CD4-positive, alpha-beta T cell (primary cell): ENCODE data around the gene CCL19. TPM values are rescaled to one million over a fixed set of nuclear protein-coding genes. Genes with fewer than 3 reads are reported as not detected.
A peak's percentile ranks its signal among the peaks of the same experiment; 100 is the strongest.

Experiments used
- ATAC-seq: fragments of 200-7000 bp; cut with Tn5 transposase; one replicate; pipeline ENCODE4 v1.10.0; 2022; ENCODE audit warnings: mild to moderate bottlenecking; ENCODE audit not compliant: poor library complexity
- CTCF ChIA-PET: fragments of 350-600 bp; sonication (Branson Sonifier 250); formaldehyde crosslinking; loops from one replicate; lab custom pipeline; 2021; ENCODE audit warnings: antibody characterized with exemption, inconsistent platforms; lab: Charles Lee
- POLR2A ChIA-PET: fragments of 350-600 bp; sonication (Branson Sonifier 250); formaldehyde crosslinking; loops from one replicate; lab custom pipeline; 2021; ENCODE audit warnings: antibody characterized with exemption, inconsistent platforms; lab: Charles Lee
- DNase-seq, 14 experiments: peaks; one replicate each; pipeline ENCODE4 v3.0.0-alpha.2; 2013 to 2020; ENCODE audit warnings: mixed read lengths in 2 of 14
- H3K27ac ChIP-seq, 2 donors: one replicate each; pipeline versions ENCODE4 v1.5.1 to v1.7.0; 2013; ENCODE audit warnings: low read length in 2 of 2, low read depth in 1 of 2, mild to moderate bottlenecking in 1 of 2
- H3K27me3 ChIP-seq, 2 experiments: 1 replicate in 1 of 2; 2 replicates in 1 of 2; pipeline versions ENCODE4 v1.6.1 to v1.7.0; 2013; ENCODE audit warnings: low read length in 2 of 2, control low read depth in 1 of 2, mild to moderate bottlenecking in 1 of 2, moderate library complexity in 1 of 2; ENCODE audit not compliant: insufficient read depth in 2 of 2, control insufficient read depth in 1 of 2
- H3K36me3 ChIP-seq: one replicate; pipeline ENCODE4 v1.6.1; 2013; ENCODE audit warnings: low read length, control low read depth; ENCODE audit not compliant: insufficient read depth
- H3K4me1 ChIP-seq: one replicate; pipeline ENCODE4 v1.6.1; 2013; ENCODE audit warnings: low read length, control low read depth; ENCODE audit not compliant: insufficient read depth
- H3K4me3 ChIP-seq: one replicate; pipeline ENCODE4 v1.5.1; 2013; ENCODE audit warnings: mild to moderate bottlenecking, low read length, moderate library complexity
- H3K9me3 ChIP-seq, 2 experiments: 1 replicate in 1 of 2; 2 replicates in 1 of 2; pipeline versions ENCODE4 v1.6.1 to v1.7.0; 2013; ENCODE audit warnings: low read length in 2 of 2, mild to moderate bottlenecking in 2 of 2, control low read depth in 1 of 2, moderate library complexity in 1 of 2; ENCODE audit not compliant: control insufficient read depth in 1 of 2, insufficient read depth in 1 of 2
- H3K27ac Mint-ChIP-seq: one replicate; pipeline ENCODE4 v1.8.0; 2020; ENCODE audit warnings: mixed read lengths
- H3K27me3 Mint-ChIP-seq: one replicate; pipeline ENCODE4 v1.8.0; 2021; ENCODE audit warnings: mixed read lengths
- H3K36me3 Mint-ChIP-seq: one replicate; pipeline ENCODE4 v1.8.0; 2021; ENCODE audit warnings: low read depth, mixed read lengths
- H3K4me1 Mint-ChIP-seq: one replicate; pipeline ENCODE4 v1.8.0; 2021; ENCODE audit warnings: low read depth, mixed read lengths
- H3K4me3 Mint-ChIP-seq: one replicate; pipeline ENCODE4 v1.8.0; 2020; ENCODE audit warnings: mild to moderate bottlenecking, mixed read lengths
- H3K9me3 Mint-ChIP-seq: one replicate; pipeline ENCODE4 v1.8.0; 2020; ENCODE audit warnings: mixed read lengths
- intact Hi-C, 2 experiments: fragments of 100-400 bp; cut with DNase I in 1 of 2; cut with micrococcal nuclease in 1 of 2; formaldehyde crosslinking; loops; one replicate each; pipeline versions ENCODE4 v1.15.1 to v1.9.0; 2023 to 2025; cut with DNase I, micrococcal nuclease
- total RNA-seq, 174 experiments: library from RNA in 2 of 174; stranded (reverse) in 2 of 174; gene quantifications; one replicate each; pipeline ENCODE4 v1.2.3 and lab custom pipeline; 2021 to 2026
- TF ChIP-seq, protein P1 (sequence below): fragments of 200-600 bp; IDR thresholded peaks from one replicate; pipeline ENCODE4 v1.8.0; 2022; ENCODE audit warnings: antibody characterized with exemption, mild to moderate bottlenecking

The CCL19 gene
- total RNA-seq, 2 experiments from 2014 or later = not detected

- H3K36me3 ChIP-seq = peaks cover 38% of the 10 kb centered on the region
- H3K4me1 ChIP-seq = peaks cover 42% of the 10 kb centered on the region
- Mint-ChIP-seq H3K27me3 (no peaks in the 10 kb centered on the region), H3K27ac (peak overlapping the region; percentile 9), H3K36me3 (peaks cover 32% of the 10 kb centered on the region), H3K4me1 (peaks cover 32% of the 10 kb centered on the region), H3K9me3 (no peaks in the 10 kb centered on the region), H3K4me3 (no peak overlapping the region)
- ChIA-PET POLR2A (no interaction called here), CTCF (no interaction called here)
- no peaks in the 10 kb centered on the region for H3K27me3 ChIP-seq
- TF ChIP-seq, protein P1, sequence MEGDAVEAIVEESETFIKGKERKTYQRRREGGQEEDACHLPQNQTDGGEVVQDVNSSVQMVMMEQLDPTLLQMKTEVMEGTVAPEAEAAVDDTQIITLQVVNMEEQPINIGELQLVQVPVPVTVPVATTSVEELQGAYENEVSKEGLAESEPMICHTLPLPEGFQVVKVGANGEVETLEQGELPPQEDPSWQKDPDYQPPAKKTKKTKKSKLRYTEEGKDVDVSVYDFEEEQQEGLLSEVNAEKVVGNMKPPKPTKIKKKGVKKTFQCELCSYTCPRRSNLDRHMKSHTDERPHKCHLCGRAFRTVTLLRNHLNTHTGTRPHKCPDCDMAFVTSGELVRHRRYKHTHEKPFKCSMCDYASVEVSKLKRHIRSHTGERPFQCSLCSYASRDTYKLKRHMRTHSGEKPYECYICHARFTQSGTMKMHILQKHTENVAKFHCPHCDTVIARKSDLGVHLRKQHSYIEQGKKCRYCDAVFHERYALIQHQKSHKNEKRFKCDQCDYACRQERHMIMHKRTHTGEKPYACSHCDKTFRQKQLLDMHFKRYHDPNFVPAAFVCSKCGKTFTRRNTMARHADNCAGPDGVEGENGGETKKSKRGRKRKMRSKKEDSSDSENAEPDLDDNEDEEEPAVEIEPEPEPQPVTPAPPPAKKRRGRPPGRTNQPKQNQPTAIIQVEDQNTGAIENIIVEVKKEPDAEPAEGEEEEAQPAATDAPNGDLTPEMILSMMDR = no peak
- intact Hi-C loops = no loop called here
- DNase-seq (no peak), ATAC-seq (no peak)
- H3K27ac ChIP-seq = no peak overlapping the region
- H3K9me3 ChIP-seq = no peaks in the 10 kb centered on the region
- no peak overlapping the region for H3K4me3 ChIP-seq
Observed at GRCh38 chr9:34653151-34654072, 37.7 kb downstream of the CCL19 start.

DNA sequence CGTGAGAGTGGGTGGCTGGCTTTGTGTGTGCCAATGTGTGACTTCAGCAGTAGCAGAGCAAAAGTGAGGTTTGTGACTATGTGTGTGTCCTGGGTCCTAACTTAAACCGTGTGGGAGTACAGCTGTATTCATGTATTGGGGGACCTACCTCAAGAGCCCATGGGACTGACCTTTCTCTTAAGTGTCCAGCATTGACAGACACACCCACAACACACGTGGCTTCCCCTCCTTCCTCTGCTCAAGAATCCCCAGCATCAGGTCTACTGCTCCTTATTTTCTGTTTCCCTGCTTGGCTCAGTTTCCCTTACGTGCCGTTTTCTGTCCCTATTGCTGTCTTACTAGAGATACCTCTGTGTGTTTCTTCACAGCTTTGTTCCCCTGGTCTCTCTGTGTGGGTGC, 38.5 kb downstream of the CCL19 start:
- peak overlapping the region; percentile 12 for H3K4me3 Mint-ChIP-seq
- H3K9me3 Mint-ChIP-seq = no peaks in the 10 kb centered on the region
- peaks cover 40% of the 10 kb centered on the region for H3K36me3 Mint-ChIP-seq
- intact Hi-C loops = no loop called here
- no peak overlapping the region for H3K27ac ChIP-seq
- H3K27me3 Mint-ChIP-seq = no peaks in the 10 kb centered on the region
- H3K36me3 ChIP-seq = peaks cover 41% of the 10 kb centered on the region
- TF ChIP-seq, protein P1 = no peak
- peak overlapping the region; percentile 9 for H3K27ac Mint-ChIP-seq
- ChIA-PET CTCF (interaction anchor here (1.0 kb wide), 1 partner anchor 19 kb away, joined by 3 read pairs; no protein-coding TSS in a partner anchor), POLR2A (no interaction called here)
- ATAC-seq = no peak
- H3K9me3 ChIP-seq = no peaks in the 10 kb centered on the region
- H3K4me3 ChIP-seq = no peak overlapping the region
- peaks cover 48% of the 10 kb centered on the region for H3K4me1 ChIP-seq
- DNase-seq = no peak
- no peaks in the 10 kb centered on the region for H3K27me3 ChIP-seq
- peaks cover 40% of the 10 kb centered on the region for H3K4me1 Mint-ChIP-seq

DNA sequence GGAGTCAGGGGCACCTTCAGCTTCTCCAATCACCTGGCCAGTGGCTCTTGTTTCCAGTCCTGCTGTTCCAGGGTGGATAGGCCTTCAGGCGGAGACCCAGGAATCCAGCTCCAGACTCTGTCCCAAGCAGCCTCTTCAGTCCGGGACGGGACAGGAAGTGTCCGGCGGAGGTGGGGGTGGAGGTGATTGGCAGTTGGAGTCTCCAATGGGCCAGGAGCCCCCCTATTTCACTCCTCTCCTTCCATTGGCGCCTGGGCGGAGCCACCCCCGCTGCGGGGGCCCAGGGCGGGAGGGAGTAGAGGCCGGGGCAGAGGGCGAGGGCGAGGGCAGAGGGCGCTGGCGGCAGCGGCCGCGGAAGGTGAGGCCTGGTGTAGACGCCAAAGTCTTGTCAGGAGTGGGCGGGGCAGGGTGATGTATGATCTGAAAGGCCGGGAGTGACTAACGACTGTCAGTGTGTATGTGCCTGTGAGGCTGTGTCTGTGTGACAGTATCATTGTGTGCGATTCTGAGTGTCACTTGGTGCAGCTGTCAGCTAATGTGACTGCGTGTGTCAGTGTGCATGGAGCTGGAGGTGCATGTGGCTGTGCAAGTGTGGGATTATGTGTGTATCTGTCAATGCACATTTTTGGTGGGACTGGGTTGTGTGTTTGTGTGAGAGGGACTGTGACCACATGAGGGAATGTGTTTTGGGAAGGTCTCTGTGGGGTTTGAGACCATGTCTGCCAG, 39.0 kb downstream of the CCL19 start, which contains the start of gene IL11RA:
IL11RA (plus strand) TSS at position 310 of the 726 bp plus-strand sequence. CDS start 3,033 bp downstream, outside the sequence.
- no peak within 1 kb of the TSS for H3K27ac ChIP-seq
- ChIA-PET POLR2A (no interaction called here), CTCF (interaction anchor here (1.0 kb wide), 1 partner anchor 18 kb away, joined by 3 read pairs; no protein-coding TSS in a partner anchor)
- DNase-seq = peak in 8 of 14 experiments; percentile 36 to 70 (median 48)
- H3K27me3 ChIP-seq = no peaks in the 10 kb centered on the region
- H3K4me1 ChIP-seq = peaks cover 52% of the 10 kb centered on the region
- no peaks in the 10 kb centered on the region for H3K9me3 Mint-ChIP-seq
- peaks cover 46% of the 10 kb centered on the region for H3K4me1 Mint-ChIP-seq
- intact Hi-C loops = no loop called here
- H3K4me3 Mint-ChIP-seq = peak within 1 kb of the TSS; percentile 12
- H3K27ac Mint-ChIP-seq = peak within 1 kb of the TSS; percentile 44
- ATAC-seq = peak; percentile 78
- peaks cover 46% of the 10 kb centered on the region for H3K36me3 Mint-ChIP-seq
- no peak within 1 kb of the TSS for H3K4me3 ChIP-seq
- H3K27me3 Mint-ChIP-seq = no peaks in the 10 kb centered on the region
- TF ChIP-seq, protein P1 = no peak
- no peaks in the 10 kb centered on the region for H3K9me3 ChIP-seq
- H3K36me3 ChIP-seq = peaks cover 41% of the 10 kb centered on the region
